ENCODE measurements around the gene SNX9. TPM values are rescaled to one million over a fixed set of nuclear protein-coding genes. Genes with fewer than 3 reads are reported as not detected.

SNX9 gene
- total RNA-seq, 1 donor from 2014 or later, result 25.0 TPM

- intact Hi-C loops (cut with DNase I), result no loop called here
- TF ChIP-seq CTCF (IDR thresholded peaks at IDR 0.05), result no peak
Observed at GRCh38 chr6:157788180-157788579, 34.9 kb upstream of the SNX9 start.

GRCh38 chr6:157789297-157789696, 33.7 kb upstream of the SNX9 start:
- H3K27ac ChIP-seq, result no peak overlapping the region
- no peak for ATAC-seq
- intact Hi-C loops (cut with DNase I), result no loop called here
- H3K27me3 ChIP-seq (ENCODE audit: low read depth), result no peaks in the 10 kb centered on the region
- no peak overlapping the region for H3K4me3 ChIP-seq
- no peak for DNase-seq
- H3K4me1 ChIP-seq, result no peaks in the 10 kb centered on the region
- no peaks in the 10 kb centered on the region for H3K9me3 ChIP-seq
- TF ChIP-seq CTCF (IDR thresholded peaks at IDR 0.05), result no peak
- no peaks in the 10 kb centered on the region for H3K36me3 ChIP-seq

More at GRCh38 chr6:157788180-157788579, 34.9 kb upstream of the SNX9 start:
- ATAC-seq (no peak), DNase-seq (no peak)
- H3K4me3 ChIP-seq, result no peak overlapping the region
- H3K36me3 ChIP-seq, result no peaks in the 10 kb centered on the region
- H3K9me3 ChIP-seq, result no peaks in the 10 kb centered on the region
- H3K27ac ChIP-seq, result no peak overlapping the region
- H3K4me1 ChIP-seq, result no peaks in the 10 kb centered on the region
- H3K27me3 ChIP-seq (ENCODE audit: low read depth), result no peaks in the 10 kb centered on the region

- H3K9me3 ChIP-seq, result no peaks in the 10 kb centered on the region
- no peak overlapping the region for H3K4me3 ChIP-seq
- no peak overlapping the region for H3K27ac ChIP-seq
- H3K4me1 ChIP-seq, result no peaks in the 10 kb centered on the region
- no peak for TF ChIP-seq CTCF (IDR thresholded peaks at IDR 0.05)
- DNase-seq (no peak), ATAC-seq (no peak)
- H3K36me3 ChIP-seq, result no peaks in the 10 kb centered on the region
- intact Hi-C loops (cut with DNase I), result no loop called here
- no peaks in the 10 kb centered on the region for H3K27me3 ChIP-seq (ENCODE audit: low read depth)
Observed at GRCh38 chr6:157789861-157790260, 33.2 kb upstream of the SNX9 start.

GRCh38 chr6:157790548-157791160, 32.4 kb upstream of the SNX9 start:
- no peak overlapping the region for H3K4me3 ChIP-seq
- H3K9me3 ChIP-seq, result no peaks in the 10 kb centered on the region
- H3K27ac ChIP-seq, result no peak overlapping the region
- H3K36me3 ChIP-seq, result no peaks in the 10 kb centered on the region
- no peaks in the 10 kb centered on the region for H3K27me3 ChIP-seq (ENCODE audit: low read depth)
- TF ChIP-seq CTCF (IDR thresholded peaks at IDR 0.05), result no peak
- ATAC-seq (no peak), DNase-seq (no peak)
- H3K4me1 ChIP-seq, result no peaks in the 10 kb centered on the region
- intact Hi-C loops (cut with DNase I), result no loop called here

- TF ChIP-seq CTCF (IDR thresholded peaks at IDR 0.05), result no peak
- no peaks in the 10 kb centered on the region for H3K9me3 ChIP-seq
- H3K36me3 ChIP-seq, result no peaks in the 10 kb centered on the region
- ATAC-seq (no peak), DNase-seq (no peak)
- H3K27me3 ChIP-seq (ENCODE audit: low read depth), result no peaks in the 10 kb centered on the region
- H3K4me1 ChIP-seq, result no peaks in the 10 kb centered on the region
- no peak overlapping the region for H3K27ac ChIP-seq
- intact Hi-C loops (cut with DNase I), result no loop called here
- no peak overlapping the region for H3K4me3 ChIP-seq
Observed at GRCh38 chr6:157791450-157791849, 31.6 kb upstream of the SNX9 start.
